BE2C (cell line): Measurements from ENCODE around the gene MITD1. TPM values are rescaled to one million over a fixed set of nuclear protein-coding genes. Genes with fewer than 3 reads are reported as not detected.

Experiments
- DNase-seq: peaks from one replicate; pipeline ENCODE4 v3.0.0-alpha.2; 2020
- H3K27me3 ChIP-seq: fragments of 250-450 bp; sonication (Bioruptor Pico); 2 replicates; pipeline ENCODE4 v1.5.1; 2020; ENCODE audit warnings: mild to moderate bottlenecking
- H3K36me3 ChIP-seq: fragments of 250-450 bp; sonication (Bioruptor Pico); 2 replicates; pipeline ENCODE4 v1.5.1; 2020; ENCODE audit warnings: mild to moderate bottlenecking
- H3K4me1 ChIP-seq: fragments of 250-450 bp; sonication (Bioruptor Pico); 2 replicates; pipeline ENCODE4 v1.5.1; 2020
- H3K4me3 ChIP-seq: 2 replicates; pipeline ENCODE4 v1.5.1; 2011; ENCODE audit warnings: low read depth, low read length
- H3K9me3 ChIP-seq: fragments of 250-450 bp; sonication (Bioruptor Pico); 2 replicates; pipeline ENCODE4 v1.5.1; 2020
- polyA plus RNA-seq: library from polyadenylated mRNA; unstranded; fragments of >200 nt; gene quantifications from one replicate; pipeline ENCODE4 v1.2.1, GENCODE V29; 2012; ENCODE audit warnings: low read depth, missing spikeins; ENCODE audit not compliant: insufficient read length, insufficient read depth
- TF ChIP-seq, protein P1 (sequence below): IDR thresholded peaks from 2 replicates; pipeline ENCODE4 v1.5.1; 2012; ENCODE audit warnings: mild to moderate bottlenecking, low read depth, low read length

The MITD1 gene
- 2.6 TPM for polyA plus RNA-seq

DNA sequence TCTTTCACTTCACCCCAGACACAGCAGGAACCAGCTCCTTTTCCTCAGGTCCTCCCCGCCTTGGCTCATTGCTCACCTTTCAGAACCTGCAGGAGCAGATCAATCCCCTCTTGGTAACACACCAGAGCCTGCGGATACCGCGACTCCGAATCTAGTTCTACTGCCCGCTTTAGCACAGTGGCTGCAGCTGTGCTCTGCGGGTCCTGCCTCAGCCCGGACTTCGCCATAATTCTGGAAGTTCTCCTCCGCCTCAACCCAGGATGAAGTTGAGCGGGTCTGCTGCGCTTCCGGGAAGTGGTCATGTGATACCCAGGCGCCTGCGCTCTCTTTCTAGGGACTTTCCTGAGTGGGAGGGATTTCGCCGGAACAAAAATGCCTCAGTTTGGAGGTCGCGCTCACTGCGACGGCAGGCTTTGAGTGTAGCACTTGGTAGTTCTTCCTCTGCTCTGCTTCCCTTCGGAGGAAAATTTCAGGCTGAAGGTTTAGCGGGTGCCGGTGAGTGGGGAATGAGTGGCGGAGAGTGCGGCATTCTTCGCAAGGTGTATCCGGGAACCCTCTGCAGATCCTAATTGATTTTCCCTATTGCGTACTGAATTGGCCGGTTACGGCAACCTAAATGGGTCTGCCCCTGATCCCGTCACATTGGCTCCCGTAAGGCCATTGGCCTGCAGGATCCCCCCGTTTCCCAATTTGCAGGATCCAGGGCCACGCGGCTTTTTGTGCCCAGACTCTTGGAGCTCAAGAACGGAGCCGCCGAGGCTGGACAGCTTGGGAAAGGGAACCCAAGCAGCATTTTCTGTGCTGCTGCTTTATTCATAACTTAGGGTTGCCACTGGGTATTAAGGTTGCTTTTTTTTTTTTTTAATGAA lies at the start of gene MITD1, which contains the start of gene MRPL30:
TSS of gene MITD1 (minus strand) at position 304 of the 869 bp plus-strand sequence. CDS start at position 227, 77 bp downstream.
TSS of gene MRPL30 (plus strand) at position 430 of the 869 bp plus-strand sequence. CDS start 5,020 bp downstream, outside the sequence.
- DNase-seq: peak; percentile 80
- no peaks in the 10 kb centered on the region for H3K9me3 ChIP-seq
- H3K4me1 ChIP-seq: no peaks in the 10 kb centered on the region
- TF ChIP-seq, protein P1, sequence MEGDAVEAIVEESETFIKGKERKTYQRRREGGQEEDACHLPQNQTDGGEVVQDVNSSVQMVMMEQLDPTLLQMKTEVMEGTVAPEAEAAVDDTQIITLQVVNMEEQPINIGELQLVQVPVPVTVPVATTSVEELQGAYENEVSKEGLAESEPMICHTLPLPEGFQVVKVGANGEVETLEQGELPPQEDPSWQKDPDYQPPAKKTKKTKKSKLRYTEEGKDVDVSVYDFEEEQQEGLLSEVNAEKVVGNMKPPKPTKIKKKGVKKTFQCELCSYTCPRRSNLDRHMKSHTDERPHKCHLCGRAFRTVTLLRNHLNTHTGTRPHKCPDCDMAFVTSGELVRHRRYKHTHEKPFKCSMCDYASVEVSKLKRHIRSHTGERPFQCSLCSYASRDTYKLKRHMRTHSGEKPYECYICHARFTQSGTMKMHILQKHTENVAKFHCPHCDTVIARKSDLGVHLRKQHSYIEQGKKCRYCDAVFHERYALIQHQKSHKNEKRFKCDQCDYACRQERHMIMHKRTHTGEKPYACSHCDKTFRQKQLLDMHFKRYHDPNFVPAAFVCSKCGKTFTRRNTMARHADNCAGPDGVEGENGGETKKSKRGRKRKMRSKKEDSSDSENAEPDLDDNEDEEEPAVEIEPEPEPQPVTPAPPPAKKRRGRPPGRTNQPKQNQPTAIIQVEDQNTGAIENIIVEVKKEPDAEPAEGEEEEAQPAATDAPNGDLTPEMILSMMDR: no peak
- H3K4me3 ChIP-seq: peak within 1 kb of the TSS; percentile 89
- H3K27me3 ChIP-seq: no peaks in the 10 kb centered on the region
- H3K36me3 ChIP-seq: no peaks in the 10 kb centered on the region

DNA sequence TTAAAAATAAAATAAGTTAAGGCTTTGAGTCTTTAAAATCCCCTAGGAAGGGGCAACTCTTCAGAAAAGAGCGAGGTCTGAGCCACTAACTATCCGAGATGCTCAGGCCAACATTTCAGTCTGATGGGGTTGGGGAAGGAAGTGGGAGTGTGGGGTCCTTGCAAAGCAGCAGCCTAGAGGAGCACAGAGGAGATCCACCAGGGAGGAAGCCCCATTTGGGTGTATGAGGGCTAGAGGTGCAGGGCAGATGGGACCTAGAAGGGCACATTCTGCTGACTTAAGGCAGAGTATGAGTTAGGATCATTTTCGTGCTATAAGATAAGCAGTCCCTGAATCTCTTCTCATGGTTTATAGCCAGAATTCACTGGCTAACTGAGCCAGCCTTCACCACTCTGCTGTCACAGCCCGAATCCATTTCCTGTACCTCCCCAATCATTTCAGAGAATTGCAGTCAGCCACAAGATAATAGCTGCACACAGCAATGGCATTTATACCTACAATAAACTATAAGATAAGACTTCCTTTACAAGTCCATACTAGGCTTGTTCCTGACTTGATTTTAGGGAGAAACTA lies 37.2 kb upstream of the MITD1 start:
- H3K4me3 ChIP-seq: no peak overlapping the region

DNA sequence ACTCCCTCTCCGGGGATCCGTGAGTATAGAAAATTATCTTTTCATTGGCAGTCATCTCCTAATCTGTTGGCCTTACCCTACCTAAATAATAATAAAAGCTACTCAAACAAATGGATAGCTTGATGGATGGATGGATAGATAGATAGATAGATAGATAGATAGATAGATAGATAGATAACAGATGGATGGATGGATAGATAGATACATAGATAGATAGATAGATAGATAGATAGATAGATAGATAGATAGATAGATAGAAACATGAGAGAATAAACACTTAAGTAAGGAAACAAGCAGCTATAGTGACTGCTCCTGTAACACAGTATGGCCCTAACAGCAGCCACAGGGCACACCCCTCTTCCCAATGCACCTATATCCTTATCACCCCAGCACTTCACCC lies 35.2 kb upstream of the MITD1 start:
- H3K4me3 ChIP-seq: no peak overlapping the region

More for the DNA sequence above, 37.2 kb upstream of the MITD1 start:
- Histone ChIP-seq H3K36me3 (no peaks in the 10 kb centered on the region), H3K27me3 (no peaks in the 10 kb centered on the region), H3K9me3 (no peaks in the 10 kb centered on the region), H3K4me1 (no peaks in the 10 kb centered on the region)
- TF ChIP-seq, protein P1: no peak
- DNase-seq: no peak

DNA sequence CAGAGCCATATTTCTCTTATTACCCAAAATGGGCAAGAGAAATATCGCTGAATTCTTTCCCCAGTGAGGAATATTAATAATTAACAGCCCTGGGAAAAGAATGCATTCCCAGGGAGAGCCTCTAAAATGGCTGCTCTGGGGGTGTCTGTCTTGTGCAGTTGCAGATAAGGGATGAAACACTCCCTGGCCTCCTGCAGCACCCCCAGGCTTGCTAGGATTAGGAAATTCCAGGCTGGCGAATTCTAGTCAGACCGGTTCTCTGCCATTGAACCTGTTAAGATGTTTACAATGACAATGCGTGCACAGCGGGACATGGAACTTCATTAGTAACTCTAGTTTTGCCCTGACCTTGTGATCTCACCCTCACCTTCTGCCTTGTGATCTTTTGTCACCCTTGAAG lies 24.6 kb upstream of the MITD1 start:
- no peaks in the 10 kb centered on the region for H3K9me3 ChIP-seq
- no peak for DNase-seq
- no peaks in the 10 kb centered on the region for H3K27me3 ChIP-seq
- H3K36me3 ChIP-seq: no peaks in the 10 kb centered on the region
- TF ChIP-seq, protein P1: no peak
- no peaks in the 10 kb centered on the region for H3K4me1 ChIP-seq
- no peak overlapping the region for H3K4me3 ChIP-seq

More for the DNA sequence above, 35.2 kb upstream of the MITD1 start:
- TF ChIP-seq, protein P1: no peak
- no peaks in the 10 kb centered on the region for H3K36me3 ChIP-seq
- no peaks in the 10 kb centered on the region for H3K9me3 ChIP-seq
- no peaks in the 10 kb centered on the region for H3K4me1 ChIP-seq
- no peaks in the 10 kb centered on the region for H3K27me3 ChIP-seq
- DNase-seq: no peak

DNA sequence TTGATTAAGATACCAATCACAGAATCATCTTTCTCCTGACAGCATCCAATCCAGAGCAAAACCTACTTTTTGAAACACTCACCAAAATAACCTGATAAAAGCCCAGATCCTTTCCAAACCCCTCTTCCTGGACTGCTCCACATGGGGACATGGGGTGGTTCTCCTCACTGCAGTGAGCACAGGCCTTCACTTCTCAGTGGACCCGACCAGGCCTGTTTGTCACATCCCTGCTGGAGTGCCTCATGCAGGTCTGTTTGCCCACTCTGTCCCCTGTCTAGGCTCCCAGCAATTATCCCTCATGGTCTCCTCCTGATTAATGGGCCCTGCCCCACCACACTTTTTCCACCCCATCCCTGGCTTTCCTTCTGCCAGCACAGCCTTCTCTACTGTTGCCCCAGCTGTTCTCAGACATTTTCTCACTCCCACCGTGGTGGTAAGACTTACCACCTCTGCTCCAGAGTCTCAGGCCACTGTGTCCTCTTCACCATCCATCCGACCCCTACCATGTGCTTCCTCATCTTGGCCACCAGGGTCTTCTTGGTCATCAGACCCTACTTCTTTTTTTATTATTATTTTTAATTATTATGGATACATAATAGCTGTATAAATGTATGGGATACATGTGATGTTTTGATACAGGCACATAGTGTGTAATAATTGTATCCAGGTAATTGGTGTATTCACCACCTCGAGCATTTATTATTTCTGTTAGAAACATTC lies 21.3 kb upstream of the MITD1 start:
- no peaks in the 10 kb centered on the region for H3K36me3 ChIP-seq
- TF ChIP-seq, protein P1: peak; percentile 13
- H3K4me3 ChIP-seq: no peak overlapping the region
- no peaks in the 10 kb centered on the region for H3K9me3 ChIP-seq
- H3K4me1 ChIP-seq: no peaks in the 10 kb centered on the region
- DNase-seq: no peak
- H3K27me3 ChIP-seq: no peaks in the 10 kb centered on the region
